ENCODE measurements around the gene FZD10.

The FZD10 gene

GRCh38 chr12:130170611-130171010 is 8.3 kb downstream of the FZD10 start:
- H3K4me1 ChIP-seq (ENCODE audit: insufficient read depth, poor library complexity, severe bottlenecking) = no peaks in the 10 kb centered on the region
- H3K27me3 ChIP-seq (ENCODE audit: insufficient read depth, poor library complexity, severe bottlenecking) = no peaks in the 10 kb centered on the region
- TF ChIP-seq CTCF (IDR thresholded peaks at IDR 0.05; ENCODE audit: poor library complexity, severe bottlenecking) = no peak
- H3K4me3 ChIP-seq (ENCODE audit: severe bottlenecking) = no peak overlapping the region
- no peaks in the 10 kb centered on the region for H3K36me3 ChIP-seq (ENCODE audit: low read depth)
- ATAC-seq (ENCODE audit: low read depth) (no peak), DNase-seq (ENCODE audit: low spot score) (no peak)
- no peaks in the 10 kb centered on the region for H3K9me3 ChIP-seq (ENCODE audit: severe bottlenecking)
- H3K27ac ChIP-seq (ENCODE audit: poor library complexity, severe bottlenecking) = no peak overlapping the region

- TF ChIP-seq CTCF (IDR thresholded peaks at IDR 0.05; ENCODE audit: poor library complexity, severe bottlenecking) = no peak
- Histone ChIP-seq H3K27ac (ENCODE audit: poor library complexity, severe bottlenecking) (no peak overlapping the region), H3K27me3 (ENCODE audit: insufficient read depth, poor library complexity, severe bottlenecking) (no peaks in the 10 kb centered on the region), H3K4me3 (ENCODE audit: severe bottlenecking) (no peak overlapping the region), H3K36me3 (ENCODE audit: low read depth) (no peaks in the 10 kb centered on the region), H3K9me3 (ENCODE audit: severe bottlenecking) (no peaks in the 10 kb centered on the region), H3K4me1 (ENCODE audit: insufficient read depth, poor library complexity, severe bottlenecking) (no peaks in the 10 kb centered on the region)
- no peak for ATAC-seq (ENCODE audit: low read depth)
- DNase-seq (ENCODE audit: low spot score) = no peak
These were observed 15.5 kb downstream of the FZD10 start for GRCh38 chr12:130177635-130178242.

GRCh38 chr12:130178282-130178681 is 16.0 kb downstream of the FZD10 start:
- no peak for ATAC-seq (ENCODE audit: low read depth)
- TF ChIP-seq CTCF (IDR thresholded peaks at IDR 0.05; ENCODE audit: poor library complexity, severe bottlenecking) = no peak
- H3K36me3 ChIP-seq (ENCODE audit: low read depth) = no peaks in the 10 kb centered on the region

GRCh38 chr12:130179191-130179590 is 16.9 kb downstream of the FZD10 start:
- Histone ChIP-seq H3K36me3 (ENCODE audit: low read depth) (no peaks in the 10 kb centered on the region), H3K27ac (ENCODE audit: poor library complexity, severe bottlenecking) (no peak overlapping the region), H3K9me3 (ENCODE audit: severe bottlenecking) (no peaks in the 10 kb centered on the region), H3K4me3 (ENCODE audit: severe bottlenecking) (no peak overlapping the region), H3K27me3 (ENCODE audit: insufficient read depth, poor library complexity, severe bottlenecking) (no peaks in the 10 kb centered on the region), H3K4me1 (ENCODE audit: insufficient read depth, poor library complexity, severe bottlenecking) (no peaks in the 10 kb centered on the region)
- no peak for ATAC-seq (ENCODE audit: low read depth)
- DNase-seq (ENCODE audit: low spot score) = no peak
- TF ChIP-seq CTCF (IDR thresholded peaks at IDR 0.05; ENCODE audit: poor library complexity, severe bottlenecking) = no peak

More at GRCh38 chr12:130178282-130178681, 16.0 kb downstream of the FZD10 start:
- Histone ChIP-seq H3K4me1 (ENCODE audit: insufficient read depth, poor library complexity, severe bottlenecking) (no peaks in the 10 kb centered on the region), H3K9me3 (ENCODE audit: severe bottlenecking) (no peaks in the 10 kb centered on the region), H3K4me3 (ENCODE audit: severe bottlenecking) (no peak overlapping the region), H3K27me3 (ENCODE audit: insufficient read depth, poor library complexity, severe bottlenecking) (no peaks in the 10 kb centered on the region), H3K27ac (ENCODE audit: poor library complexity, severe bottlenecking) (no peak overlapping the region)
- DNase-seq (ENCODE audit: low spot score) = no peak

- no peak for DNase-seq (ENCODE audit: low spot score)
- no peaks in the 10 kb centered on the region for H3K27me3 ChIP-seq (ENCODE audit: insufficient read depth, poor library complexity, severe bottlenecking)
- no peak for ATAC-seq (ENCODE audit: low read depth)
- H3K36me3 ChIP-seq (ENCODE audit: low read depth) = no peaks in the 10 kb centered on the region
- H3K9me3 ChIP-seq (ENCODE audit: severe bottlenecking) = no peaks in the 10 kb centered on the region
- TF ChIP-seq CTCF (IDR thresholded peaks at IDR 0.05; ENCODE audit: poor library complexity, severe bottlenecking) = no peak
- H3K27ac ChIP-seq (ENCODE audit: poor library complexity, severe bottlenecking) = no peak overlapping the region
- no peaks in the 10 kb centered on the region for H3K4me1 ChIP-seq (ENCODE audit: insufficient read depth, poor library complexity, severe bottlenecking)
- H3K4me3 ChIP-seq (ENCODE audit: severe bottlenecking) = no peak overlapping the region
These were observed 17.4 kb downstream of the FZD10 start for GRCh38 chr12:130179621-130180020.

All from RWPE2 (cell line).